T-helper 2 cell treated with Interferon-gamma antibody and Interleukin-4, amounts not matched to agents 5 μg/mL and 100 μg/mL, for 36 hours (primary cell): ENCODE results near the gene PLEKHA5.
A peak's percentile ranks its signal among the peaks of the same experiment; 100 is the strongest.
"Not testable (repeated sequence)": the region's sequence is repeated elsewhere in the genome, so short reads cannot be mapped to it uniquely, and the experiment has no call there.

Experiments
- DNase-seq: peaks from one replicate; pipeline ENCODE4 v3.0.0; 2021; ENCODE audit warnings: low spot score
- H3K27ac Mint-ChIP-seq: one replicate; pipeline ENCODE4 v1.8.0; 2021; ENCODE audit warnings: mild to moderate bottlenecking, mixed read lengths
- H3K27me3 Mint-ChIP-seq: one replicate; pipeline ENCODE4 v1.8.0; 2021; ENCODE audit warnings: low read depth, mixed read lengths
- H3K36me3 Mint-ChIP-seq: one replicate; pipeline ENCODE4 v1.8.0; 2021; ENCODE audit warnings: low read depth, mixed read lengths
- H3K4me1 Mint-ChIP-seq: one replicate; pipeline ENCODE4 v1.8.0; 2021; ENCODE audit warnings: low read depth, mixed read lengths
- H3K4me3 Mint-ChIP-seq: one replicate; pipeline ENCODE4 v1.8.0; 2022; ENCODE audit warnings: mild to moderate bottlenecking, moderate library complexity, mixed read lengths
- H3K9me3 Mint-ChIP-seq: one replicate; pipeline ENCODE4 v1.8.0; 2021; ENCODE audit warnings: mixed read lengths

Gene PLEKHA5

DNA sequence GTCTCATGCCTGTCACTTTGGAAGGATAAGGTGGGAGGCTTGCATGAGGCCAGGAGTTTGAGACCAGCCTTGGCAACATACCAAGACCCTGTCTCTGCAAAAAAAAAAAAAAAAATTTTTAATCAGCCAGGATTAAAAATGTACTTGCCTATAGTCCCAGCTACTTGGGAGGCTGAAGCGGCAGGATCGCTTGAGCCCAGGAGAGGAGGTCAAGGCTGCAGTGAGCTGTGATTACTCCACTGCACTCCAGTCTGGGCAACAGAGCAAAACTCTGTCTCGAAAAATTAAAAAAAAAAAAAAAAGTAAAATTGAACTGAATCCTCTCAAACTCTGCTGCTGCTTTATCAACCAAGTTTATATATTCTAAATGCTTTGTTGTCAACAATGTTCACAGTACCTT is 181.6 kb downstream of the PLEKHA5 start:
- no peaks in the 10 kb centered on the region for H3K9me3 Mint-ChIP-seq
- H3K27me3 Mint-ChIP-seq = no peaks in the 10 kb centered on the region
- no peaks in the 10 kb centered on the region for H3K36me3 Mint-ChIP-seq
- DNase-seq = no peak
- H3K4me3 Mint-ChIP-seq = no peak overlapping the region
- H3K27ac Mint-ChIP-seq = no peak overlapping the region
- peaks cover 13% of the 10 kb centered on the region for H3K4me1 Mint-ChIP-seq

DNA sequence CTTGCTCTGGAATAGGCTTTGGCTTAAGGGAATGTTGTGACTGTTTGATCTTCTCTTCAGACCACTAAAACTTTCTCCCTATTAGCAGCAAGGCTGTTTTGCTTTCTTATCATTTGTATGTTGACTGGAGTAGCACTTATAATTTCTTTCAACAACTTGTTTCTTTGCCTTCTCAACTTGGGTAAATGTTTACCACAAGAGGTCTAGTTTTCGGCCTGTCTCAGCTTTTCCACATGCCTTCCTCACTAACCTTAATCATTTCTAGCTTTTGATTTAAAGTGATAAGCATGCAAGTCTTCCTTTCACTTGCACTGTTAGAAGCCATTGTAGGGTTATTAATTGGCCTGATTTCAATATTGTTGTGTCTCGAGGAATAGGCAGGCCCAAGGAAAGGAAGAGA is 183.1 kb downstream of the PLEKHA5 start:
- Mint-ChIP-seq H3K36me3 (no peaks in the 10 kb centered on the region), H3K27me3 (no peaks in the 10 kb centered on the region), H3K9me3 (no peaks in the 10 kb centered on the region), H3K4me1 (peaks cover 13% of the 10 kb centered on the region), H3K27ac (peak overlapping the region; percentile 7), H3K4me3 (no peak overlapping the region)
- DNase-seq = peak; percentile 36

DNA sequence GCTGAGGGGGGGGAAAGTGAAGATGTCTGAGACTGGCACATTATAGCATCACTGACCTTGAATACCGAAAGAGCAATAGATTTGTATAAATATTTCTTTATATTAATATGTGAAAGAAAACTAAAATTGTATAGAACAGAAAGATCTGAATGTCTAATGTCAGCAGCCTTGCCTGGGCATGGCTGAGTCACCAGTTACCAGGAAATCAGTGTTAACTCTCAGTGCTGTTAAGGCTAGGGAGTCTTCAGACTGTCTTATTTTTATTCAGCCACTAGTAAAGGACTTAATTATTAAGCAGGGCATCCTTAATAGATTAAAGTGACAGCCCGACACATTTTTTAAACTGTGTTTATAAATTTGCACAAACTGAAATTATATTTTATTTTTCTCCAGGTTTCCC is 186.9 kb downstream of the PLEKHA5 start:
- Mint-ChIP-seq H3K36me3 (no peaks in the 10 kb centered on the region), H3K27me3 (no peaks in the 10 kb centered on the region), H3K4me3 (no peak overlapping the region), H3K9me3 (no peaks in the 10 kb centered on the region), H3K27ac (no peak overlapping the region), H3K4me1 (peaks cover 12% of the 10 kb centered on the region)
- no peak for DNase-seq

DNA sequence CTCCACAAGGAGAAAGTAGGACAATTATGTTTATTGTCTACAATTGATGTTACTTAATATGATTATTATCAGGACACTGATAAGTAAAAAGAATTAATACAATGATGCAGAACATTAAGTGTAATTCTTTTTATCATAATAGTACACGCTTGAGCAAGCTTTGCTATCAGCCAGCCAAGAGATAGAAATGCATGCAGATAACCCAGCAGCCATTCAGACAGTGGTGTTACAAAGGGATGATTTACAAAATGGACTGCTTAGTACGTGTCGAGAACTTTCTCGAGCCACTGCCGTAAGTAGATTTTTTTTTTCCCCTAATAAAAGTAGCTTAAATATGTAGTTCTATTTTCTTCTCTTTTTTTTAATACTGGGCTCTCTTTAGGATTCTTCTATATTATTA is 192.8 kb downstream of the PLEKHA5 start:
- H3K27me3 Mint-ChIP-seq = no peaks in the 10 kb centered on the region
- H3K4me3 Mint-ChIP-seq = no peak overlapping the region
- DNase-seq = no peak
- H3K27ac Mint-ChIP-seq = no peak overlapping the region
- H3K4me1 Mint-ChIP-seq = no peaks in the 10 kb centered on the region
- no peaks in the 10 kb centered on the region for H3K9me3 Mint-ChIP-seq
- H3K36me3 Mint-ChIP-seq = peaks cover 2% of the 10 kb centered on the region

DNA sequence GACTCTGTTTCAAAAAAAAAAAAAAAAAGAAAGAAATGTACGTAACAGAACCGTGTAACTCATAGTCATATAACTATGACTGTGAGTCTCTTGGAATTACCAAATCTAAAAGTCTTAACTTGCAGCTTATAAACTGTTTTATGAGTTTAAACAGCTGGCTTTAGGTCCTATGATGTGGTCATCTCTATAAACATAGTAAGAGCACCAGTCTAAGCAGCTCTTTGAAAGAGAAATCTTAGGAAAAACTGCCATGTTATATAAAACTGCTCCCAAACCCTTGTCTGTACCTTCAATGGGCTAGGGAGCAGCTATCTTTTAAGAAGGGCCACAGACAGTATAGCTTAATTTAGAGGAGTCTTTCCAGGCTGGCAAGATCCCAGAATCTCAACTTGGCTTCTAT is 194.3 kb downstream of the PLEKHA5 start:
- Mint-ChIP-seq H3K27me3 (no peaks in the 10 kb centered on the region), H3K4me1 (no peaks in the 10 kb centered on the region), H3K27ac (no peak overlapping the region), H3K4me3 (no peak overlapping the region), H3K36me3 (peaks cover 3% of the 10 kb centered on the region), H3K9me3 (no peaks in the 10 kb centered on the region)
- no peak for DNase-seq

- no peak overlapping the region for H3K4me3 Mint-ChIP-seq
- H3K27ac Mint-ChIP-seq = no peak overlapping the region
- no peak for DNase-seq
- peaks cover 3% of the 10 kb centered on the region for H3K36me3 Mint-ChIP-seq
- H3K9me3 Mint-ChIP-seq = no peaks in the 10 kb centered on the region
- H3K4me1 Mint-ChIP-seq = no peaks in the 10 kb centered on the region
- H3K27me3 Mint-ChIP-seq = no peaks in the 10 kb centered on the region
Measured at GRCh38 chr12:19326102-19326501, 196.6 kb downstream of the PLEKHA5 start.

DNA sequence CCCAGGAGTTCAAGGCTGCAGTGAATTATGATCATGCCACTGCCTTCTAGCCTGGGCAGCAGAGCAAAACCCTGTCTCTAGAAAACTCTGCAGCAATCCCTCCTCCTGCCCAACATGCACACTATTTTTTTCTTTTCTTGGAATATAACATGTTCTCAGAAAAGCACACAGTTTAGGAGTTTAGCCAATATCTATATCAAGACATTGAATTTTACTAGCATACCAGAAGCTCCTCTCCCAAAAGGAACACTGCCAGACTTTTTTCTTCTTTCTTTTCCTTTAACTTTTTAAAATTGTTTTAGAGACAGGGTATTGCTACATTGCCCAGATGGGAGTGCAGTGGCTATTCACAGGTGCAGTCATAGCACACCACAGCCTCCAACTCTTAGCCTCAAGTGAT is 202.7 kb downstream of the PLEKHA5 start:
- Mint-ChIP-seq H3K27ac (no peak overlapping the region), H3K36me3 (peaks cover 1% of the 10 kb centered on the region), H3K27me3 (no peaks in the 10 kb centered on the region), H3K9me3 (no peaks in the 10 kb centered on the region), H3K4me1 (no peaks in the 10 kb centered on the region), H3K4me3 (no peak overlapping the region)
- no peak for DNase-seq

GRCh38 chr12:19338405-19338804 is 208.9 kb downstream of the PLEKHA5 start:
- DNase-seq = no peak
- H3K4me1 Mint-ChIP-seq = no peaks in the 10 kb centered on the region
- H3K27ac Mint-ChIP-seq = no peak overlapping the region
- no peak overlapping the region for H3K4me3 Mint-ChIP-seq
- no peaks in the 10 kb centered on the region for H3K36me3 Mint-ChIP-seq
- no peaks in the 10 kb centered on the region for H3K27me3 Mint-ChIP-seq
- peaks cover 5% of the 10 kb centered on the region for H3K9me3 Mint-ChIP-seq

- H3K4me1 Mint-ChIP-seq, H3K9me3 Mint-ChIP-seq, H3K36me3 Mint-ChIP-seq, H3K4me3 Mint-ChIP-seq, H3K27ac Mint-ChIP-seq, H3K27me3 Mint-ChIP-seq, DNase-seq: not testable (repeated sequence)
Measured at GRCh38 chr12:19350850-19351249, 221.3 kb downstream of the PLEKHA5 start.

DNA sequence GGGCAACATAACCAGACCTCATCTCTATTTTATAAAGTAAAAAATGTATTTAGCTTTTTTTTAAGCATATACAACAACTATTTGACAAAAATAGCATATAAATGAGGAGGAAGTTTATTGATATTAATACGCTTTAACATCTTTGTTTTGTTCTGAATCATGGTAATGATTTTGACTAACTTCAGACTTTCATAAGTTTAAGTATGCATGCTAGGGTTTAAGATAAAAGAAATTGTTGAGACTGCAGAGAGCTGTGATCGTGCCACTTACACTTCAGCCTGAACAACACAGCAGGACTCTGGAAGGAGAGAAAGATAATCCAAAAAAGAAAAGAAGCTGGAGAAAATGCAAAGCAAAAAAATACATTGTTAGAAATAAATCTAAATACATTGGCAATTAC is 221.8 kb downstream of the PLEKHA5 start:
- Mint-ChIP-seq H3K27me3 (no peaks in the 10 kb centered on the region), H3K4me1 (no peaks in the 10 kb centered on the region), H3K36me3 (peaks cover 2% of the 10 kb centered on the region), H3K4me3 (no peak overlapping the region), H3K27ac (no peak overlapping the region), H3K9me3 (peaks cover 4% of the 10 kb centered on the region)
- no peak for DNase-seq

DNA sequence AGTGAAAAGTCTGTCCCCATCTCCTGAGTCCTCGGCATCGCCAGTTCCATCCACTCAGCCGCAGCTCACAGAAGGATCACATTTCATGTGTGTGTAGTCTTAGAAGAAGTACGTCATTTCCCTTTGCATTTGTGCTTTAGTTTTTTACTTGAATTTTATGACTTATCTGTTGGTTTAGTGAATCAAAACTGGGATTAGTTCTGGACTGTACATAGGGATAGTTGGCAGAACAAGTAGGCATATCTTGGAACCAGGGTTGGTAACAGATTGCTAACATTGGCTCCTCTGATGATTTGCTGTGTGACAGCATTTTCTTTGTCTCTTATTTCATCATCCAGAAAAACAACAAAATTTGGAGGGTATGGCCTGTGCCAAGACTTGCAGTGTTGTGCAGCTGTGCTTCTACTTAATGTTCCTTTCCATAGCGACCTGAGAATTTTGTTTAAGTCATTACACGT is 240.2 kb downstream of the PLEKHA5 start:
- Mint-ChIP-seq H3K4me1 (no peaks in the 10 kb centered on the region), H3K27ac (no peak overlapping the region)

DNA sequence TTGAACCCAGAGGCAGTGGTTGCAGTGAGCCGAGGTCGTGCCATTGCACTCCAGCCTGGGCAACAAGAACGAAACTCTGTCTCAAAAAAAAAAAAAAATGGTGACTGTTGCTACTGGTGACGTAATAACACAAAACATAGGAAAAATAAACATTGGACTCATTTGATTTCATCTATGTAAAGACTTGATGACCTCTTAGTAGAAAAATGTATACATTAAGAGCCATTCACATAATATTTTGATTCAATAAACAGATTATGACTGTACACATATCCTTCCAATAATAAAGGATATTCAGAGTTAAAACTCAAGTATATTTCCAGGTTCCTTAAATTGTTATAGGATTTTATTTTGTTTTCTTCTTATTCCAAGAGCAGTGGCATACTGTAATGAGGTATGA is 244.1 kb downstream of the PLEKHA5 start:
- no peaks in the 10 kb centered on the region for H3K9me3 Mint-ChIP-seq
- no peaks in the 10 kb centered on the region for H3K4me1 Mint-ChIP-seq
- no peak overlapping the region for H3K4me3 Mint-ChIP-seq
- no peak overlapping the region for H3K27ac Mint-ChIP-seq
- no peaks in the 10 kb centered on the region for H3K36me3 Mint-ChIP-seq
- no peak for DNase-seq
- no peaks in the 10 kb centered on the region for H3K27me3 Mint-ChIP-seq

More for the DNA sequence above, 240.2 kb downstream of the PLEKHA5 start:
- no peak for DNase-seq
- Mint-ChIP-seq H3K4me3 (no peak overlapping the region), H3K36me3 (no peaks in the 10 kb centered on the region), H3K9me3 (no peaks in the 10 kb centered on the region), H3K27me3 (no peaks in the 10 kb centered on the region)

DNA sequence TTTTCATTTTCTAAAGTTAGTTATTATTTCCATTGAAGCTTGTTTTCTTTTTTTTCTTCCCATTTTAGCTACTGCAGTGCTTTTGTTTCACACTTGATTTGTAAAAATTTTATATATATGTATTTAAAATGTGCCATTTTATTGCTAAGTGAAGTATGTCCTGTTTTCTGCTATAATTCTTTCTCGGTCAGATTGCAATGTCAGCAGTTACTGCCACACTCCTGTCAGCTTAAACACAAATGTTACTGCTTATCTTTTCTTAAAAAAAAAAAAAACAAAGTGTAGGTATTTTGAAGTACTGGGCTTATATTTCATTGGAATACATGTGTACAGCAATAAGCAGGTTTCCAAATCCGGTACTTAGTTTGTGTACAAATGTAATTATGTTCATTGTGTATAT is 246.4 kb downstream of the PLEKHA5 start:
- no peaks in the 10 kb centered on the region for H3K9me3 Mint-ChIP-seq
- no peaks in the 10 kb centered on the region for H3K36me3 Mint-ChIP-seq
- H3K4me1 Mint-ChIP-seq = no peaks in the 10 kb centered on the region
- H3K27me3 Mint-ChIP-seq = no peaks in the 10 kb centered on the region
- DNase-seq = no peak
- no peak overlapping the region for H3K27ac Mint-ChIP-seq
- no peak overlapping the region for H3K4me3 Mint-ChIP-seq

DNA sequence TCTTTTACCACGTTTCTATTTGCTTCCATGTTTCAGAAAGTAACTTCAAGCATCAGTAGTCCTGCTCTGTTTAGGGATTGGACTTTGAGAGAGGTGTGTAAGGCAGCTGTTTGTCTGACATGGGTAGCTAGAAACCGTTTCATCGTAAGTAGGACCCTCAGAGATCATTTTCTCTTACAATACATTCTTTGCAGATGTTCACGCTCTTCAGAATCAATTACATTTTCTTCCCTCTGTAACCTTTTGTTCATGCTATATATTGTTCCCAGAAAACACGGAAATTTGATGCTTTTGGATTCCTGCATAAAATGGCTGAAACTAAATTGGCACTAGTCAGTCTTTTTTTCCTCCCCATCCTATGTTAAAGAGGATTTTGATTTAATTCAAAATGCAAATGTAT is 247.2 kb downstream of the PLEKHA5 start:
- Mint-ChIP-seq H3K4me1 (no peaks in the 10 kb centered on the region), H3K27me3 (no peaks in the 10 kb centered on the region), H3K36me3 (no peaks in the 10 kb centered on the region), H3K27ac (no peak overlapping the region), H3K4me3 (no peak overlapping the region), H3K9me3 (no peaks in the 10 kb centered on the region)
- DNase-seq = no peak

DNA sequence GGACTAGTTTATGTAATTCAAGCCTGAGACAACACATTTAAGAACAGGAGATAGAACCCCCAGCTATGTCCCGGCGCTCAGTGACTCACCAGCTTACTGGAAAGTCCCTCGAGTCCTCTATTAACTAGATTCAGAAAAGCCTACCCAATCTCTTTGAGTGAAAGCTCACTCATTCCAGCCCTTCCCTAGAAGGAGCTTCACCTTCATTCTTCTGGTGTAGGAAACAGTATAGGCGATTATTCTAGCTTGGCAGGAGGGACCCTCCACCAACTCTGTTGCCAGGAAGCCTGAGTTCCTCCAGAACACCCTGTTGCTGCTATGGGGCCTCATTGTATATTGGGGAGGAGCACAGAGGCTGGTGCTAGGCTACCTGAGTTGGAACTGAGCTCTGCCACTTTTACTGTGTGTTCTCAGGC is 252.6 kb downstream of the PLEKHA5 start:
- Mint-ChIP-seq H3K36me3 (no peaks in the 10 kb centered on the region), H3K4me1 (no peaks in the 10 kb centered on the region), H3K27ac (no peak overlapping the region), H3K27me3 (no peaks in the 10 kb centered on the region), H3K4me3 (no peak overlapping the region), H3K9me3 (no peaks in the 10 kb centered on the region)
- DNase-seq = peak; percentile 50
